Nephron progenitor cell (in vitro differentiated cells): ENCODE data around the gene TDRD12.
"Not testable (repeated sequence)": the region's sequence is repeated elsewhere in the genome, so short reads cannot be mapped to it uniquely, and the experiment has no call there.

ENCODE experiments used
- DNase-seq: peaks from one replicate; pipeline ENCODE4 v3.0.0; 2021
- H3K27ac Mint-ChIP-seq: 2 replicates; pipeline ENCODE4 v1.8.0; 2021; ENCODE audit warnings: mild to moderate bottlenecking, moderate library complexity, mixed read lengths
- H3K27me3 Mint-ChIP-seq: 2 replicates; pipeline ENCODE4 v1.8.0; 2021; ENCODE audit warnings: mild to moderate bottlenecking, low read depth, mixed read lengths; ENCODE audit not compliant: poor library complexity
- H3K36me3 Mint-ChIP-seq: 2 replicates; pipeline ENCODE4 v1.8.0; 2021; ENCODE audit warnings: low read depth, mixed read lengths
- H3K4me1 Mint-ChIP-seq: 2 replicates; pipeline ENCODE4 v1.8.0; 2021; ENCODE audit warnings: mixed read lengths
- H3K4me3 Mint-ChIP-seq: 2 replicates; pipeline ENCODE4 v1.8.0; 2021; ENCODE audit warnings: mild to moderate bottlenecking, moderate library complexity, mixed read lengths
- H3K9me3 Mint-ChIP-seq: 2 replicates; pipeline ENCODE4 v1.8.0; 2021; ENCODE audit warnings: mild to moderate bottlenecking, moderate library complexity, mixed read lengths
- TF ChIP-seq, protein P1 (sequence below): fragments of 200-600 bp; sonication (generic); IDR thresholded peaks from 2 replicates; pipeline ENCODE4 v1.5.0; 2021; ENCODE audit warnings: antibody characterized with exemption

Gene TDRD12

GRCh38 chr19:32837531-32837930, 118.0 kb downstream of the TDRD12 start:
- H3K27ac Mint-ChIP-seq: no peak overlapping the region
- H3K27me3 Mint-ChIP-seq: no peaks in the 10 kb centered on the region
- peaks cover 6% of the 10 kb centered on the region for H3K4me1 Mint-ChIP-seq
- H3K4me3 Mint-ChIP-seq: no peak overlapping the region
- no peak for DNase-seq
- TF ChIP-seq, protein P1, sequence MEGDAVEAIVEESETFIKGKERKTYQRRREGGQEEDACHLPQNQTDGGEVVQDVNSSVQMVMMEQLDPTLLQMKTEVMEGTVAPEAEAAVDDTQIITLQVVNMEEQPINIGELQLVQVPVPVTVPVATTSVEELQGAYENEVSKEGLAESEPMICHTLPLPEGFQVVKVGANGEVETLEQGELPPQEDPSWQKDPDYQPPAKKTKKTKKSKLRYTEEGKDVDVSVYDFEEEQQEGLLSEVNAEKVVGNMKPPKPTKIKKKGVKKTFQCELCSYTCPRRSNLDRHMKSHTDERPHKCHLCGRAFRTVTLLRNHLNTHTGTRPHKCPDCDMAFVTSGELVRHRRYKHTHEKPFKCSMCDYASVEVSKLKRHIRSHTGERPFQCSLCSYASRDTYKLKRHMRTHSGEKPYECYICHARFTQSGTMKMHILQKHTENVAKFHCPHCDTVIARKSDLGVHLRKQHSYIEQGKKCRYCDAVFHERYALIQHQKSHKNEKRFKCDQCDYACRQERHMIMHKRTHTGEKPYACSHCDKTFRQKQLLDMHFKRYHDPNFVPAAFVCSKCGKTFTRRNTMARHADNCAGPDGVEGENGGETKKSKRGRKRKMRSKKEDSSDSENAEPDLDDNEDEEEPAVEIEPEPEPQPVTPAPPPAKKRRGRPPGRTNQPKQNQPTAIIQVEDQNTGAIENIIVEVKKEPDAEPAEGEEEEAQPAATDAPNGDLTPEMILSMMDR: no peak
- peaks cover 23% of the 10 kb centered on the region for H3K9me3 Mint-ChIP-seq
- H3K36me3 Mint-ChIP-seq: peaks cover 16% of the 10 kb centered on the region

DNA sequence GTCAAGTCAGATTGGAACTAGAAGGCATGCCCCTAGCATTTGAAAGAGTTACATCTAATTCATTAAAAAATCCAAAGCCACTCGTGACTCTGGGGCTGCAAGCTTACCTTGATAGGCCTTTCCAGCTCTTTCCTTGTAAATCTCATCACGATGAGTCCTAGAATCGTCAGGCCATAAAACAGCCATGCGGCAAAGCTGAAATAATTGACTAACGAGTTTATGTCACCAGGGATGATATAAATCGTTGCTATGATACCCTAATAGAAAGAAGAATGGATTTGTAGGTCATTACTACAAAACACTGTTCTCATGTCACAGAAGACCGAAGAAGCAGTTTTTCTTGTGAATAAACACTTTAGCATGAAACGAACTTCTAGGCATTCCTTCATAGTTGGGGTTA, 122.5 kb downstream of the TDRD12 start:
- Mint-ChIP-seq H3K9me3 (peaks cover 54% of the 10 kb centered on the region), H3K27ac (no peak overlapping the region), H3K4me3 (no peak overlapping the region), H3K36me3 (peaks cover 26% of the 10 kb centered on the region), H3K4me1 (no peaks in the 10 kb centered on the region), H3K27me3 (no peaks in the 10 kb centered on the region)
- DNase-seq: no peak
- TF ChIP-seq, protein P1: no peak

DNA sequence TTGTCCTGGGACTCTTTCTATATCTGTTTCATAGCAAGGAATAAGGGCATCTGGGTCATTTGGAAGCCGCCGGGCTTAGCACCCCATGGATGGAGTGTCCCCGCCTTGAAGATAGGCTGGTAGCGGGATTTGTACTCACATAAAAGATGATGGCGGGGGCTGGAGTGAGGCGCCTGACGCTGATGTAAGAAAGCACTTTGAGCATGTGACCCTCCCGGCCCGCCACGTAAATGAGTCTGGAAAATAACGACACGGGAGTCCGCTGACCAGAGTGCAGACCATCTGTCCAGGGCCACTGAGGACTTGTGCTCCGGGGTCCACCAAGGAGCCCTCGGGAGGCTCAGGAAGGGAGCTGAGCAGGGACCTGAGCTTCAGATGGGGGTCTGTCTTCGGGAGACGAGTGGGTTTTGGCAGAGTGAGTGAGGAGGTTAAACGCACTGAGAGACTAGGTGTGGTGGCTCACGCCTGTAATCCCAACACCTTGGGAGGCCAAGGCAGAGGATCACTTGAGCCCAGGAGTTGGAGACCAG, 124.2 kb downstream of the TDRD12 start:
- H3K36me3 Mint-ChIP-seq: peaks cover 26% of the 10 kb centered on the region
- H3K27me3 Mint-ChIP-seq: no peaks in the 10 kb centered on the region
- no peak overlapping the region for H3K4me3 Mint-ChIP-seq
- TF ChIP-seq, protein P1: no peak
- no peak for DNase-seq
- no peak overlapping the region for H3K27ac Mint-ChIP-seq
- H3K9me3 Mint-ChIP-seq: peaks cover 60% of the 10 kb centered on the region
- no peaks in the 10 kb centered on the region for H3K4me1 Mint-ChIP-seq

DNA sequence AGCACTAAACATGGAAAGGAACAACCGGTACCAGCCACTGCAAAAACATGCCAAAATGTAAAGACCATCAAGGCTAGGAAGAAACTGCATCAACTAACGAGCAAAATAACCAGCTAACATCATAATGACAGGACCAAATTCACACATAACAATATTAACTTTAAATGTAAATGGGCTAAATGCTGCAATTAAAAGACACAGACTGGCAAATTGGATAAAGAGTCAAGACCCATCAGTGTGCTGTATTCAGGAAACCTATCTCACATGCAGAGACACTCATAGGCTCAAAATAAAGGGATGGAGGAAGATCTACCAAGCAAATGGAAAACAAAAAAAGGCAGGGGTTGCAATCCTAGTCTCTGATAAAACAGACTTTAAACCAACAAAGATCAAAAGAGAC, 128.5 kb downstream of the TDRD12 start:
- H3K27ac Mint-ChIP-seq, DNase-seq, H3K27me3 Mint-ChIP-seq, H3K4me3 Mint-ChIP-seq, H3K4me1 Mint-ChIP-seq: not testable (repeated sequence)
- Mint-ChIP-seq H3K36me3 (peaks cover 10% of the 10 kb centered on the region), H3K9me3 (peaks cover 40% of the 10 kb centered on the region)

GRCh38 chr19:32852216-32852615, 132.6 kb downstream of the TDRD12 start:
- peaks cover 8% of the 10 kb centered on the region for H3K9me3 Mint-ChIP-seq
- no peak overlapping the region for H3K4me3 Mint-ChIP-seq
- no peak overlapping the region for H3K27ac Mint-ChIP-seq
- TF ChIP-seq, protein P1: no peak
- no peaks in the 10 kb centered on the region for H3K4me1 Mint-ChIP-seq
- H3K36me3 Mint-ChIP-seq: no peaks in the 10 kb centered on the region
- H3K27me3 Mint-ChIP-seq: no peaks in the 10 kb centered on the region
- DNase-seq: no peak

- not testable (repeated sequence) for H3K9me3 Mint-ChIP-seq, H3K4me3 Mint-ChIP-seq, H3K27ac Mint-ChIP-seq, H3K4me1 Mint-ChIP-seq, H3K27me3 Mint-ChIP-seq, H3K36me3 Mint-ChIP-seq, DNase-seq
Observed at GRCh38 chr19:32856818-32857217, 137.3 kb downstream of the TDRD12 start.

- no peak overlapping the region for H3K4me3 Mint-ChIP-seq
- H3K4me1 Mint-ChIP-seq: no peaks in the 10 kb centered on the region
- TF ChIP-seq, protein P1: no peak
- H3K36me3 Mint-ChIP-seq: no peaks in the 10 kb centered on the region
- DNase-seq: no peak
- H3K27ac Mint-ChIP-seq: no peak overlapping the region
- H3K9me3 Mint-ChIP-seq: no peaks in the 10 kb centered on the region
- no peaks in the 10 kb centered on the region for H3K27me3 Mint-ChIP-seq
Observed at GRCh38 chr19:32857584-32857983, 138.0 kb downstream of the TDRD12 start.
